Islet of Langerhans (tissue), 1 donor: Measurements from ENCODE around the gene SCD.

Experiments
- FAIRE-seq: peaks from one replicate; lab custom pipeline; 2011; peaks lifted over from hg19 to GRCh38; lab: Jason Lieb, UNC

SCD gene

DNA sequence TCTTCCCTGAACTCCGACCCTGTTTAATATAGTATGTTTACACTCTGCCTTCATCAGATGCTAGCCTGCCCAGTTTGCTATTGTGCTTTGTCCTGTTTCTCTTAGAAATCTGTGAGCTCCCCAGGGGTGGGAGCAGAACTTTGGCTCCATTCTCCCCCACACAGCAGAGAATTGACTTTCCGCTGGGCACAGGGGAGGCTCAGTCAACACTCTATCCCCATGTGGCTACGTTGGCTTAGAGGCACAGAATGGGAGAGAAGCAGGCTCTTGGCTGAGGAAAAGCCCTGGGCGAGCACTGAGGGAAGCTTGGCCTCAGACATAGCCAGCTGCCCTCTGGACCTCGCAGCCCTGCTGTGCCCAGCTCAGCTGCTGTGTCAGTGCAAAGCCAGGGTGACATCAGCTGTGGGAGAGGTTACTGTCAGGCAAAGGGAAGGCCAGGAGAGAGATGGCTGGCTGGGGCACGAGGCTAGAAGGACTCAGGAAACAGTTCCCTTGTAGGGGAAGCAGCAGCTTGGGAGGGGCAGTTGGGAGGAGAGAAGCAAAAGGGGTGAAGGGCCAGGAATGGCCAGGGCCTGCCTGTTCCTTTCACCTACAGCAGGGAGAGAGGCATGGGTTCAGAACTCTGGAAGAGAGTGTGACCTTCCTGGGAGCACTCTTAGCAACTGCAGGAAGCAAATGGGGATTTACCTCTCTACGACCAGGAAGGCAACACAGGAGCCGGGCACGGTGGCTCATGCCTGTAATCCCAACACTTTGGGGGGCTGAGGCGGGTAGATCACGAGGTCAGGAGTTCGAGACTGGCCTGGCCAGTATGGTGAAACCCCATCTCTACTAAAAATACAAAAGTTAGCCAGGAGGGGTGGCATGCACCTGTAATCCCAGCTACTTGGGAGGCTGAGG lies 5.8 kb upstream of the SCD start:
- no peak for FAIRE-seq

DNA sequence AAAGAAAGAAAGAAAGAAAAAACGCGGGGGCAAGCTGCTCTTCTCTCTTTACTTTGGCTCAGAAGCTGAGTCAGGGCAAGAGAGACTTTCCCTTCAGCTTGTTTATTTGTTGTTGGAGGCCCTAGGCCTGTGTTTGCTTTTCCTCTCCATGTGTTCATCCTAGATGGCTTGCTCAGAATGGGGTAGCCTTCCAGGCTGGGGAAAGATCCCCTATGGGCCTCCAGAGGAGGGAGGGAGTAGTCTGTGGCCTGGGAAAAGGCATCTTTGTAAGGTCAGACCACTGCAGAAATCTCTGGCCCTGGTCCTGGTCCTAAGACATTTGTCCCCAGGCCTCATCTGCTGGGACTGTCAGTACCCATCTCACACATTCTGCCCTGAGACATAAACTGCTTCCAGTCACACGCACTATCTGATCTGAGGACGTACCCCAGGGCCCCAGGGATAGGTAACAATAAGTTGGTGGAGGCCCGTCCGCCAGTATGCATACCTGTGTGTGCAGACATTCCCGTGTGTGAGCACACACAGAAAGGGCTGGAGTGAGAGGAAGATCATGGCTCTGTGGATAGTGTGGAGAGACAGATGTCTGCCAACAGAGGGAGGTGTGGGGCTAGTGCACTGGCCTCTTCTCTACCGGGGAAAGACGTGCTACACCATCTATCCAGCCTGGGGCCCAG lies 4.9 kb upstream of the SCD start:
- FAIRE-seq: no peak

DNA sequence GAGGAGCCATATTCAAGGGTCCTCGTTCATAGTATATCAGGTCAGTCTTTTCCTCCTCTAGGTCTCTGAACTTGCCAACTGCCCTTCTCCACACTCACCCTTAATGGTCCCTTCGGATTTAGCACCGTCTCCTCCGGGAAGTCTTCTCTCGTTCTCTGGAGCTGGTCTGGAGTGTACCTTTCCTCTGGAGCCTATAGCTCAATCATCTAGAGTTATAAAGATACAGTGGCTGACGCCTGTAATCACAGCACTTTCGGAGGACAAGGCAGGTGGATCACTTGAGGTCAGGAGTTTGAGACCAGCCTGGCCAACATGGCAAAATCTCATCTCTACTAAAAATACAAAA lies 4.4 kb upstream of the SCD start:
- no peak for FAIRE-seq

DNA sequence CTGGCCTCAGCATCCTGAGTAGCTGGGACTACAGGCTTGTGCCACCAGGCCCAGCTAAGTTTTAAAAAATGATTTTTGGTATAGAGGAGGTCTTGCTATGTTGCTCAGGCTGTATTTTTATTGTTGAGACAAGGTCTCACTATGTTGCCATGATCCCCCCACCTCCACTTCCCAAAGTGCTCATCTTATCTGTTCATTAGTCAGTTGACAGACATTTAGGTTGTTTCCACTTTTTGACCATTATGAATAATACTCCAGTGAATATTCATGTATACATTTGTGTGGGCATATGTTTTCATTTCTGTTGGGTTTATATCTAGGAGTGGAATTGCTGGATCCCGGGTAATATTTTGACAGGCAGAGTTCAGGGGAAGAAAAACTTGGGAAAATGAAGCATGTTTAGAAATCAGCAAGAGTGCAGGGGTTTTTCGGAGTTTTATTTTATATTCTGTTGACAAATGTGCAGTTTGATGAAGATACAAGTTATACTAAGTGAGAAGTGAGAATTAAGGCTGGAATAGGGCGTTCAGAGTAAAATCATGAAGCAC lies 2.7 kb upstream of the SCD start:
- no peak for FAIRE-seq

DNA sequence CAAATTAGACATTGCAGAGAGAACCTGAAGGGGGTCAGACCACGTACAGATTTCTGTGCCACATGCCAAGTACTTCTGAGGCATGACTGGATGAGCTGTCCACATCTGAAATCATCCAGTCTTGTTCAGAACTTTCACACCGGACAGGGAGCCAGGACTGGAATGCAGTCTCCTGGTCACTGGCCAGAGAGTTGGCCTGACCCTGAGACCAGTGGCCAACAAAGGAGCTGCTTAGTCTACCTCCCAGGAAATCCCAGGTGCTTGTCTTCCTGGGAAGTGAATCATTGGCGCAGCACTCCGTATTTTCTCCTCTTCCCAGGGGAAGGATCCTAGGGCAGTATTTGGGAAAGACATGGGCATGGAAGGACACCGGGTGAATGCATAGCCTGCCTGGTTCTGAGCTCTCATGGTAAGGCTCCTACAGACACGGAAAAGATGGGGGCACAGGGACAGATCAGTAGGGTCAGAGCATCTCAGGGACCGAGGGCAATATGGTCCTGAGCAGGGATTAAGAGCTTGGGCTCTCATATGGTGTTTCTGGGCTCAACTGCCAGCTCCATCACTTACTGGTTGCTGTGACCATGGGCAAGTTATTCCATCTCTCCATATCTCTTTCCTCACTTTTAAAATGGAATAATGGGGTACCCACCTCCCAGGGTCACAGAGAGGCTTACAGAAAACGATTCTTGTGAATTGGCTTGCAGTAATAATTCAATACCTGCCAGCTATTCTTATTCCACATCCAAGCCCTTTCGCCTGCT lies 1.3 kb upstream of the SCD start:
- FAIRE-seq: no peak

DNA sequence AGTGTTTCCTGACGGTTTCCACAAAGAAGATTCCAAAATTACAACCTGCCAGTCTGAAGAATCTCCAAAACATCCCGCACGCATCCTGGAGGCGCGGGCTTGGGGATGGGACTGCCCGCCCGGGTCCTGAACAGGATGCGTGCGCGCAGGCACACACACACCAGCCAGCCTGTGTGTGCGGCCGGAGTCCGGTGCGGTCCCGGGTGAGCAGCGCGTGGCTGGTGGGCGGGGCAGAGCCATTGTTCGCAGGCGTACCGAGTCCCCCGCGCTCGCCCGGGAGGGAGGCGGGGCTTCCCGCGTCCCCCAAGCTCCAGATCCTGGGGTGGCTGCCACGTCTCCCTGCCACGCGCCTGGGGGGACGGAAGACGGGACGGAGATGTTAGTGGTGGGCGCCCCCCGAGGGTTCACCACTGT lies 675 bp upstream of the SCD start:
- no peak for FAIRE-seq

DNA sequence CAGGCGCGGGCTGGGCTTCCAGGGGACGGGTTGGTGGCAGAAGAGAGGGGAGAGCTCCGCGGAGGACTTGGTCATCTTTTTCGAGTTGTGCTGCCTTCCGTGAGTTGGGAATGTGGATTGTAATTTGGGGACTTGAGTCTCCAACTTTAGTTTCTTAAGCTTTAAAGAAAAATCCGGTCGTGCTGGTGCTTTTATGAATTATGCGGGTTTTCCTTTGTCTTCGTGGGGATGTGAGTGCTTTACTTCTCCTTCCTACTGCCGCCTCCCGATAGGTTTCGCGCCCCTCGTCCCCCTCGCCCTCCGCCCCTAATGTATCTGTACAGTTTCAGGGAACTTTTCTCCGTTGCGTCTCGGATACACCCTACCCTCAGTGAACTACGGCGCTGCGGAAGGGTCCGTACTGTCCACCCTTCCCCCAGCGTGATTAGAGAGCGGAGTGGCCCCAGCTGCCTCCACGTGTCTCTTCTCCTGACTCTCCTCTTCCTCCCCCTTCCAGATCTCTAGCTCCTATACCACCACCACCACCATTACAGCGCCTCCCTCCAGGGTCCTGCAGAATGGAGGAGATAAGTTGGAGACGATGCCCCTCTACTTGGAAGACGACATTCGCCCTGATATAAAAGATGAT lies 649 bp downstream of the SCD start:
- FAIRE-seq: no peak

DNA sequence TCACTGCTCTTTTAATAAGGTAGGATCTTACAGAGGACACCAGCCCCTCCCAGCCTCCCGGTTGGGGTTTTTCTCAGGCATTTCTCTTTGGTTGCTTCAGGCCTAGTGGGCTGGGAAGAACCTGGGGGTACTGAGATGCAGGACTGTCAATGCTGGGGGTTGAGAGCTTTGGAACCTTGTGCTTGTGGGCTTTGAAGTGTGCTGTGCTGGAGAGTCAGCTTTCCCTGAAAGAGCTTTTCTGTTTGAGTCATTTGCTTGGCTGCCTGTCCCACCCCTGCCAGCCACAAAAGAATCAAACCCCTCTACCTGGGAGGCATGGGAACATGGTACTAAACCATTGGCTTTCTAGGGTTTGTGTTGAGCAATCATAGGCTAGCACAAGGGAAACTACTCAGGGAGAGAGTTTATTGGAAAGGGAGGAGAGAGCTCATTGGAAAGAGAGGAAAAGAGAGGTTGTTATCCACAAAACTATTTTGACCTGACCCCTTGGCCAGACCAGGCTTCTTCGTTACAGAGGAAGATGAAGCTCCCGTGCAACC lies 1.4 kb downstream of the SCD start:
- FAIRE-seq: no peak

DNA sequence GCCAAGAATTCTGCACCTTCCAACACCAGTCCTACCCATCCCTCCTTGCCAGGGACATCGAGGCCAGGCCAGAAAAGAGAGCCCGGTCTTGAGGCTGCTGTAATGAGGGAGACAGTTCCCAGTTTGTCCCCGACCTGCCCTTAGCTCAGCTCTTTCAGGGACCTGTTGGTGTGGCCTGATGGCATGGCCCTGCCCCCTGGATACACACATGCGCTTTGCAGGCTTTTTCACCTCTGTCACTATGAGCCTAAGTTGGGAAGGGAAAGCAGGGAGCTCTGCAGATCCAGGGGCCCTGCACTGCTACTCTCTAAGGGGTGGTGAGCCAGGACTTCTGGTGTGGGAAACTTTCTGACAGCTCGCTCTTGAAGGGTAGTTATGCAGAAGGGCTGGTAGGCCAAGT lies 2.1 kb downstream of the SCD start:
- no peak for FAIRE-seq

DNA sequence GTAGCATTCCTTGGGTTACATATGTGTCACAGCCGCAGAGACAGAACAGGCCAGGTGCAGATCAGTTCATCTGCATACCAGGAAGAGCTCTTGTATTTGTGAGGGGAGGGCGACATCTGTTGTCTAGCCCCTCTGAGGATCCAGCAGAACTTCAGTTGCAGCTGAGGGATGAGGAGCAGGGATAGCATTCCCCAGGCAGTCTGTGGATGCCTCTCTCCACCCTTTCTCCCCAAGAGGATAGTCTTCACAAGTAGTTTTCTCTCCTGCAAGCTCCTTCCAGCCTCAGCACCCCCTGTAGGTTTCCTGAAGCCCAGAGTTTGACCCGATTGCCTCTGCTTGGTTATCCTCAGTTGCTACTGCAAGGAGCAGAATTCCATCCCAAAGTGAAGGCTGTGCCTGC lies 2.6 kb downstream of the SCD start:
- FAIRE-seq: no peak

DNA sequence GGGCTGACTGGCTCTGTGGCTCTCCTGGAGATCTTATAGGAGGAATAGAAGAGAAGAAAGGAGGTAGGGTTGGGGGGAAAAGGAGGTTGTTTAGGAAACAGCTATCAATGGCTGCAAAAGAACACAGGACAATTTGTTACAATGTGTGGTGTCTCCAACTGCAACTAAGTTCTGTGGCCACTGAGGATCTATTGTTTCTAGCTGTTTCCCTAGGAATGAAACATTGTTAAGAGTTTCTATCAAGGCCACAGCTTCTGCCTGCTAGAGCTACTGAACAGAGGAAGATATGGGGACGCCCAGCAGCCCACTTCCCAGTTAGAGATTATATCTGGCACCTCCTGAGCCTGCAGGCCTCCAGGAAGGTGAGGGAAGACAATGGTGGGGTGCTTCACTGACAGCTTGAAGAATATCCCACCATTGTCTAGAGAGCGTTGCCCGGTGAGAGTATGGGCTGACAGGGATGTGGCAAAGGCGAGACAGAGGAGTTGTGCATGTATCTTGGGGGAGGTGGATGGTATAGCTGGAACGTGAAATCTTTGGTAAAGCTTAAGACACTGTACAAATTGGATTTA lies 4.0 kb downstream of the SCD start:
- no peak for FAIRE-seq

DNA sequence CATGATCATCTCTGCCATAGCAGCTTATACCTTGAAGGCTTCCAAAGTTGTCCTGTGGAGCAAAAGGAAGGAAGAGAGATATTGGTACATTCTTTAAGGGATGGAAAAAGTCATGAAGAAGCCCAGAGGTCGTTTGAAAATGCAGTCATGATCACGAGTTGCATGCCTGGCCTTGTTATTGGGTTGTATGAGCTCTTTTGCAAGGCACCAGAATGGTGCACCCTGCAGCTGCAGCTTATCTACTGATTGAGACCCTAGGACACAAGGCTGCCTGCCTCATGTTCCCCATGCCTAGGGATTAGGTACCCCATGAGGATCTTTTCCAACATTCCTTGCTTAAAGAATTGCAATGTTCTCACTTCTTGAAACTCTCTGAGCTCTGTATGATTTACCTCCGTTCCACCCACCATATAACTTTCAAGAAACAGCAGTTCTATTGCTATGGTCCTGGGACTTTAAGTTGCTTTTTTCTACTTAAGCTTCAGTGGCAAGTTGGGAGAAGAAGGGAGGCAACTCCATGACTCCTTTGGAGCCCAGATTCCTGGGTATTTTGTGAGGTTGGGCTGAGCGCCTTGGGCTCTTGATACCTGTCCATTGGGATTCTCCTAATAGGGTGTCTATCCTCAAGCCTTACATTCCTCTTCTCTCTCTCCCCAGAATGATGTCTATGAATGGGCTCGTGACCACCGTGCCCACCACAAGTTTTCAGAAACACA lies 6.9 kb downstream of the SCD start:
- no peak for FAIRE-seq

DNA sequence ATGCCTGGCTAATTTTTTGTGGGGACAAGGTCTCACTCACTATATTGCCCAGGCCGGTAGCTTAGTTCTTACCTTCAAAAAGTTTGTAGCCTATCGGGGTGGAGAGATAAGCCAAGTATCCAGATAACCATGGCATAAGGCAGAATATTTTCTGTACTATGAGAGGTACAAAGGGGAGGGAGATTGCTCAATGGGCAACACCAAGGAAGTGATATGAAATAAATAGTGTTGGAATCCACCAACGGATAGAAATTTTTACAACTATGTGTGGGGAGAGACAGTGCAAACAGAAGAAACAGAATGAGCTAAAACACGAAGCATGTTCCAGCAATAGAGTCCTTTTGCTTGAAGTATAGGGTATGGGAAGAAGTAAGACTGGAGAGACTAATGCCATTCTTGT lies 8.1 kb downstream of the SCD start:
- FAIRE-seq: no peak

DNA sequence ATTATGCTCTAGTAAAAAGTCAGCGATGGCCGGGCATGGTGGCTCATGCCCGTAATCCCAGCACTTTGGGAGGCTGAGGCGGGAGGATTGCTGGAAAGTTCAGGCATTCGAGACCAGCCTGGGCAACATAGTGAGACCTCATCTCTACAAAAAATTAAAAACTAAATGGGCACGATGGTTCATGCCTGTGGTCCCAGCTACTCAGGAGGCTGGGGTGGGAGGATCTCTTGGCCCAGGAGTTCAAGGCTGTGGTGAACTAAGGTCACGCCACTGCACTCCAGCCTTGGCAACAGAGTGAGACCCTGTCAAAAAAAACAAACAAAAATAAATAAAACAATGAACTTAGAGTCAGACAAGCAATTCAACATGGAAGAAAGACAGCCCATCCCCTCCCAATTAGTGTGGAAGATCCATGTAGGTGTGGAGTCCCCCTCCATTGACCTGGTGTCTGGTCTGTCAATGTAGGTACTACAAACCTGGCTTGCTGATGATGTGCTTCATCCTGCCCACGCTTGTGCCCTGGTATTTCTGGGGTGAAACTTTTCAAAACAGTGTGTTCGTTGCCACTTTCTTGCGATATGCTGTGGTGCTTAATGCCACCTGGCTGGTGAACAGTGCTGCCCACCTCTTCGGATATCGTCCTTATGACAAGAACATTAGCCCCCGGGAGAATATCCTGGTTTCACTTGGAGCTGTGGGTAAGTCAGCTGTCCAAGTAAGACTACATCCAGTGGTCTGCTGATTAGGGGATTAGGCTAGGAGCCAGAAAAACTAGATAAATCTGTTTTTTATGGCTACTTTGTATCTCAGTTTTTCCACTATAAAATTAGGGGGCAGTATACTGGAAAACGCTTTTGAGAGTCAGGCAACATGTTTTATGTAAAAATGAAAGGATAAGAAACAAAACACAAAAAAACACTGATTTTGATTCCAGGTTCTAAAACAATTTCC lies 9.3 kb downstream of the SCD start:
- no peak for FAIRE-seq

DNA sequence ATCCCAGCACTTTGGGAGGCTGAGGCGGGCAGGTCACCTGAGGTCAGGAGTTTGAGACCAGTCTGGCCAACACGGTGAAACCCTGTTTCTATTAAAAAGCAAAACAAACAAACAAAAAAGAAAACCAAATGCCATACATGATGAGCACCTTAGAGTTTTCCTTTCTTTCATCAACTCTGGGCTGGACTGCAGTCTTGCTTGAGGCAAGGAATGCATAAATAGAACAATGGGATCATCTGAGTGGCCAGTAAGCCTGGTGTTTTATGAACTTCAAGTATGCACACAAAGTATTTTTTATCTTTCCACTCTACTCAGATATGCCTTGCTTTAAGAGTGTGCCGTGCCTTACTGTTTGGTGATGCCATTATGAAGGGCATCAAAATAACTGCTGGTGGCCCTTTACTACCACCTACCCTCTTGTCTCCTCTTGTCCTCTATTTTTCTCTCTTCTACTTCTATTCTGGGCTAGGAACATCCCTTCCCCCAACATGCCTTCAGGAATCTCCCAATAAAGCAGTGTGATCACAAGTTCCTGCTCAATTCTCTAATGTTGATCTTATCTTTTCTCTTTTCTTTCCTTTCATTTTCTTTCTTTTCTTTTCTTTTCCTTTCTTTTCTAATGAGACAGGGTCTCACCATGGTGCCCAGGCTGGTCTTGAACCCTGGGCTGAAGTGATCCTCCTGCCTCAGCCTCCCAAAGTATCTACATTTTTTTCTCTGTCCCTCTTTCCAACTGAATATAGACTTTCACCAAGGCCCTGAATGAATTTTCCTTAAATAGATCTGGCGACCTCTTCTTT lies 10.2 kb downstream of the SCD start:
- no peak for FAIRE-seq

DNA sequence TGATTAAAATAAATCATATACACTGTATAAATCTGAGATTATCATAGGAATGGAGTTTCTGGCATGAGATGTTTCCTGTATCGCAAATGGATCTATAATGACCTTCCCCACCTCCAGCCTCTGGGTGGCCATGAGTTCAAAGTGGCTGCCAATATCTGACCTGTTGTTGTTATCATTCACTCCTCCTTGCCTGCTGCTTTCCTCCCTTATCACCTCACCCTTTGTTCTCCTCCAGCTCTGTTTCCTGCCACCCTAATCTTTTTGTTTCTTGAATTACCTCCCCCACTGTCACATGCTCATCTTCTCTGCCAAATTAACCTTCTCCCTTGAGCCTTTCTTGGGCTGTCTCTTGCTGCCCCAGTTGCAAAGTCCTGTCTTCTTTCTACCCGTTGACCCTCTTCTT lies 12.0 kb downstream of the SCD start:
- no peak for FAIRE-seq

DNA sequence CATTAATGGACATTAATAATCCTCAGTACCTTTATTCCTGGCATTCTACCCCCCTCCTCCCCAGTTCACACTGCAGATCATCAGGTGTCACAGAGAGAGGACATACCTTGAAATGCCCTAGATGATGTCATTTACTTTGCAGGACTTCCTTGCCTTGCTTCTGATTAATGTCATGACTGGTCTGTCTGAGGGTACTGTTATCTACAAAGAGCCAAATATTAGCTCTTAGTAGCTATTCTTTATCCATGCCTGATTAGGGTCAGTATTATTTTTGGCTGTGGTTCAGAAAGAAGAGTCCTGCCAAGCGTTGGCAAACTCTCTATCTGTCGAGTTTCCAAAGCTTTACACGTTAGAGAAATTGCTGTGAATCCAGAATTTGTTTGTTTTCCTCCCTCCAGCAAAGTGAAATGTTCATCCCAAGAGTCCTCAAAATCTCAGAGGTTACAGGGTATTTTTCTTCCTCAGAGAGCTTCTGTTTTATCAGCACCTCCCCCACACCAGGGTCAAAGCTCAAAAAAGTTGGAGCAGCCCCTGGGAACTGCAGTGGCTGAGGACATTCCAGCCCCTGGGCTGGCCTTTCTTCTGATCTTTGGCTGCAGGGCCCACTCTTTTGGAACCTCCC lies 12.6 kb downstream of the SCD start:
- FAIRE-seq: no peak

DNA sequence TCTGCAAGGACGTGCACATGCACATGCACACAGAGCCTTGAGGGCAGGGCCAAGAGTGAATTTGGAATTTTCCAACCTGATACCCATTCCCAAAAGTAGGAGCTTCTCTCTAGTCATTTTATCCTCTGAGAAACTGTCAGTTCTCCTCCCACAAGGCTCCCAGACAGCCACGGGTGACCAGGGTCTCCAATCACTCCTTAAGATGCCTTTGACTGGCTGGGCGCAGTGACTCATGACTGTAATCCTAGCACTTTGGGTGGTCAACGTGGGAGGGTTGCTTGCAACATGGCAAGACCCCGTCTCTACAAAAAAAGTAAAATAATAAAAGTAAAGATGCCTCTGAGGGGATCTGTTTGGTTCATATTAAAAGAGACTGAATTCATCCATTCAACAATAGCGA lies 13.2 kb downstream of the SCD start:
- no peak for FAIRE-seq
